ENCODE results near the gene PRC1. TPM values are rescaled to one million over a fixed set of nuclear protein-coding genes. Genes with fewer than 3 reads are reported as not detected.

Gene PRC1
- total and polyA plus RNA-seq, 2 donors (not counting 1 experiment from before 2014, with no cell fraction given) = 9.4 to 11.6 TPM

- Histone ChIP-seq H3K79me2 (ENCODE audit: control insufficient read depth, insufficient read depth, low read length) (peaks cover 52% of the 10 kb centered on the region), H3K4me1 (ENCODE audit: control insufficient read depth in 2 of 2, insufficient read depth in 2 of 2, low read length in 2 of 2) (peaks cover 18 to 38% of the 10 kb centered on the region in 2 donors), H2AFZ (ENCODE audit: insufficient read depth, low read depth, low read length, poor library complexity, severe bottlenecking) (no peak overlapping the region), H3K9ac (ENCODE audit: low read length) (no peak overlapping the region), H3K36me3 (replicated peaks in 1 of 2; ENCODE audit: control extremely low read depth in 1 of 2, control insufficient read depth in 1 of 2, extremely low read depth in 1 of 2, insufficient read depth in 2 of 2, low read length in 1 of 2) (no peaks in the 10 kb centered on the region), H3K4me2 (replicated peaks; ENCODE audit: low read depth, low read length, poor library complexity, severe bottlenecking) (no peak overlapping the region), H3K9me3 (ENCODE audit: control extremely low read depth in 1 of 3, control insufficient read depth in 2 of 3, insufficient read depth in 1 of 3, low read length in 2 of 3) (no peaks in the 10 kb centered on the region), H3K27me3 (replicated peaks in 1 of 4; ENCODE audit: control extremely low read depth in 1 of 4, control insufficient read depth in 3 of 4, insufficient read depth in 4 of 4, low read length in 3 of 4) (no peaks in the 10 kb centered on the region), H4K20me1 (ENCODE audit: control insufficient read depth, insufficient read depth, low read length, poor library complexity, severe bottlenecking) (no peaks in the 10 kb centered on the region), H3K27ac (ENCODE audit: low read length in 2 of 2) (no peak overlapping the region), H3K4me3 (ENCODE audit: control extremely low read depth in 1 of 5, extremely low read depth in 1 of 5, insufficient read depth in 1 of 5, low read depth in 2 of 5, low read length in 4 of 5) (no peak overlapping the region)
- H3K27me3 Mint-ChIP-seq = no peaks in the 10 kb centered on the region
- H3K4me1 Mint-ChIP-seq = peaks cover 38% of the 10 kb centered on the region
- no peak overlapping the region for H3K27ac Mint-ChIP-seq
- CTCF ChIA-PET = no interaction called here
- no peak for DNase-seq
- no peak overlapping the region for H3K4me3 Mint-ChIP-seq
- WGBS (ENCODE audit: insufficient coverage) = 91% methylated on average over 6 of the region's 6 CpGs
- TF ChIP-seq, protein P1, sequence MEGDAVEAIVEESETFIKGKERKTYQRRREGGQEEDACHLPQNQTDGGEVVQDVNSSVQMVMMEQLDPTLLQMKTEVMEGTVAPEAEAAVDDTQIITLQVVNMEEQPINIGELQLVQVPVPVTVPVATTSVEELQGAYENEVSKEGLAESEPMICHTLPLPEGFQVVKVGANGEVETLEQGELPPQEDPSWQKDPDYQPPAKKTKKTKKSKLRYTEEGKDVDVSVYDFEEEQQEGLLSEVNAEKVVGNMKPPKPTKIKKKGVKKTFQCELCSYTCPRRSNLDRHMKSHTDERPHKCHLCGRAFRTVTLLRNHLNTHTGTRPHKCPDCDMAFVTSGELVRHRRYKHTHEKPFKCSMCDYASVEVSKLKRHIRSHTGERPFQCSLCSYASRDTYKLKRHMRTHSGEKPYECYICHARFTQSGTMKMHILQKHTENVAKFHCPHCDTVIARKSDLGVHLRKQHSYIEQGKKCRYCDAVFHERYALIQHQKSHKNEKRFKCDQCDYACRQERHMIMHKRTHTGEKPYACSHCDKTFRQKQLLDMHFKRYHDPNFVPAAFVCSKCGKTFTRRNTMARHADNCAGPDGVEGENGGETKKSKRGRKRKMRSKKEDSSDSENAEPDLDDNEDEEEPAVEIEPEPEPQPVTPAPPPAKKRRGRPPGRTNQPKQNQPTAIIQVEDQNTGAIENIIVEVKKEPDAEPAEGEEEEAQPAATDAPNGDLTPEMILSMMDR (IDR thresholded peaks at IDR 0.05) = no peak
- no peak for TF ChIP-seq EZH2 (IDR thresholded peaks at IDR 0.05; ENCODE audit: borderline replicate concordance, insufficient read depth, low read depth, low read length, poor library complexity, severe bottlenecking)
- ATAC-seq (ENCODE audit: low read depth) = no peak
- POLR2A ChIA-PET = no interaction called here
- H3K9me3 Mint-ChIP-seq (ENCODE audit: insufficient read depth) = no peaks in the 10 kb centered on the region
- intact Hi-C loops (cut with micrococcal nuclease) = no loop called here
Observed at GRCh38 chr15:90991587-90992285, 2.6 kb downstream of the PRC1 start.

DNA sequence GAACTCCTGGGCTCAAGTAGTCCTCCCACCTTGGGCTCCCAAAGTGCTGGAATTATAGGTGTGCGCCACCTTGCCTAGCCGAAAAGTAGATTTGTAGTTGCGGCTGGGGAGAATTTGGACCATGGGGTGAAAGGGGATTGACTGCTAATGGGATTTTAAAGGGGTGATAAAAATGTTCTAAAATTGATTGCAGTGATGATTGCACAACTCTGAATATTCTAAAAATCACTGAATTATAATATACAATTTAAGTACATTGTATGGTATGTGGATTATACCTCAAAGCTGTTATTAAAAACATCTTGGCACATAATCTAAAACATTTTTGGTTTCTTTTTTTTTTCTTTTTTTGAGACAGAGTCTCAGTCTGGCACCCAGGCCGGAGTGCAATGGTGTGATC is 3.9 kb downstream of the PRC1 start:
- Mint-ChIP-seq H3K4me3 (no peak overlapping the region), H3K27ac (no peak overlapping the region), H3K9me3 (ENCODE audit: insufficient read depth) (no peaks in the 10 kb centered on the region), H3K4me1 (peaks cover 42% of the 10 kb centered on the region), H3K27me3 (no peaks in the 10 kb centered on the region)
- ChIA-PET POLR2A (no interaction called here), CTCF (no interaction called here)
- no peak overlapping the region for H3K27ac ChIP-seq (ENCODE audit: low read length in 2 of 2)
- no peaks in the 10 kb centered on the region for H3K9me3 ChIP-seq (ENCODE audit: control extremely low read depth in 1 of 3, control insufficient read depth in 2 of 3, insufficient read depth in 1 of 3, low read length in 2 of 3)
- peaks cover 18 to 42% of the 10 kb centered on the region in 2 donors for H3K4me1 ChIP-seq (ENCODE audit: control insufficient read depth in 2 of 2, insufficient read depth in 2 of 2, low read length in 2 of 2)
- no peak overlapping the region for H3K4me2 ChIP-seq (replicated peaks; ENCODE audit: low read depth, low read length, poor library complexity, severe bottlenecking)
- DNase-seq (no peak), ATAC-seq (ENCODE audit: low read depth) (no peak)
- H3K4me3 ChIP-seq (ENCODE audit: control extremely low read depth in 1 of 5, extremely low read depth in 1 of 5, insufficient read depth in 1 of 5, low read depth in 2 of 5, low read length in 4 of 5) = no peak overlapping the region
- H4K20me1 ChIP-seq (ENCODE audit: control insufficient read depth, insufficient read depth, low read length, poor library complexity, severe bottlenecking) = no peaks in the 10 kb centered on the region
- intact Hi-C loops (cut with micrococcal nuclease) = no loop called here
- no peaks in the 10 kb centered on the region for H3K36me3 ChIP-seq (replicated peaks in 1 of 2; ENCODE audit: control extremely low read depth in 1 of 2, control insufficient read depth in 1 of 2, extremely low read depth in 1 of 2, insufficient read depth in 2 of 2, low read length in 1 of 2)
- WGBS (ENCODE audit: insufficient coverage) = 100% methylated on average over 3 of the region's 4 CpGs
- H2AFZ ChIP-seq (ENCODE audit: insufficient read depth, low read depth, low read length, poor library complexity, severe bottlenecking) = no peak overlapping the region
- no peak overlapping the region for H3K9ac ChIP-seq (ENCODE audit: low read length)
- TF ChIP-seq EZH2 (IDR thresholded peaks at IDR 0.05; ENCODE audit: borderline replicate concordance, insufficient read depth, low read depth, low read length, poor library complexity, severe bottlenecking) = no peak
- TF ChIP-seq, protein P1 (IDR thresholded peaks at IDR 0.05) = no peak
- peaks cover 53% of the 10 kb centered on the region for H3K79me2 ChIP-seq (ENCODE audit: control insufficient read depth, insufficient read depth, low read length)
- no peaks in the 10 kb centered on the region for H3K27me3 ChIP-seq (replicated peaks in 1 of 4; ENCODE audit: control extremely low read depth in 1 of 4, control insufficient read depth in 3 of 4, insufficient read depth in 4 of 4, low read length in 3 of 4)
